Ovary (tissue), 9 donors: Measurements from ENCODE around the gene RECQL. TPM values are rescaled to one million over a fixed set of nuclear protein-coding genes. Genes with fewer than 3 reads are reported as not detected.
"Not testable (repeated sequence)": the region's sequence is repeated elsewhere in the genome, so short reads cannot be mapped to it uniquely, and the experiment has no call there.

Experiments
- DNase-seq, 5 donors: peaks; one replicate each; pipeline ENCODE4 v3.0.0-alpha.2; 2019 to 2020
- H3K27ac ChIP-seq, 2 donors: fragments of 200-600 bp; one replicate each; pipeline versions ENCODE4 v1.5.1 to v1.8.0; 2019 to 2022
- H3K27me3 ChIP-seq: fragments of 200-600 bp; one replicate; pipeline ENCODE4 v1.8.0; 2022
- H3K36me3 ChIP-seq: fragments of 200-600 bp; sonication (generic); one replicate; pipeline ENCODE4 v1.5.1; 2019
- H3K4me1 ChIP-seq: one replicate; pipeline ENCODE4 v1.8.1; 2013; ENCODE audit warnings: mild to moderate bottlenecking, moderate library complexity; ENCODE audit not compliant: insufficient read depth
- H3K4me3 ChIP-seq: fragments of 200-600 bp; sonication (generic); one replicate; pipeline ENCODE4 v1.5.1; 2017
- H3K9me3 ChIP-seq, 2 donors: fragments of 200-600 bp in 1 of 2; sonication (generic) in 1 of 2; one replicate each; pipeline versions ENCODE4 v1.5.1 to v1.8.1; 2013 to 2019; ENCODE audit warnings: mild to moderate bottlenecking in 1 of 2, moderate library complexity in 1 of 2
- EP300 ChIP-seq: sonication (generic); formaldehyde crosslinking; IDR thresholded peaks from one replicate; pipeline ENCODE4 v1.6.1; 2017; ENCODE audit warnings: antibody characterized with exemption
- POLR2A ChIP-seq: fragments of 450-650 bp; IDR thresholded peaks from one replicate; pipeline ENCODE4 v1.6.1; 2017; ENCODE audit warnings: antibody characterized with exemption, mild to moderate bottlenecking, moderate library complexity
- WGBS, 3 donors: extraction: QIAGEN DNeasy Blood & Tissue Kit in 1 of 3; methylation state at CpG; one replicate each; pipeline versions ENCODE4 v1.1.5 to v1.1.7; 2013 to 2017; 5-methylcytosine and 5-hydroxymethylcytosine counted together
- intact Hi-C, 4 donors: fragments of 100-400 bp; cut with DNase I; formaldehyde crosslinking; loops; one replicate each; pipeline versions ENCODE4 v1.11.0 to v1.15.1; 2022 to 2023
- polyA plus RNA-seq, 2 donors: library from polyadenylated mRNA; stranded (reverse); fragments of 200-250 nt in 1 of 2; fragments of 350-450 nt in 1 of 2; fragmentation: Illumina TruSeq in 1 of 2; extraction: RNeasy Lipid Tissue Mini Kit (QIAGEN cat#74804) in 1 of 2; gene quantifications; one replicate each; pipeline ENCODE4 v1.2.3, GENCODE V29; 2013 to 2014
- total RNA-seq, 7 donors: library from RNA; depleted of rRNA in 2 of 7; stranded (reverse); fragments of >200 nt in 2 of 7; fragmentation: NEBNext Ultra II Directional in 3 of 7; extraction: Animal tissue kit (Norgen Biotek cat#: 25700) in 3 of 7; gene quantifications; one replicate each; pipeline versions ENCODE4 v1.1.0 to v1.2.4, GENCODE V29; 2016 to 2023
- TF ChIP-seq, protein P1 (sequence below), 3 donors: fragments of 450-650 bp in 2 of 3; fragments of 200-600 bp in 1 of 3; IDR thresholded peaks; one replicate each; pipeline versions ENCODE4 v1.5.1 to v1.8.0; 2016 to 2022; ENCODE audit warnings: antibody characterized with exemption in 3 of 3, mild to moderate bottlenecking in 1 of 3
- donor health status: DM: no; HTN: no; CAD: no; lungs with moderate emphysema.
- donor health status: DM: no; HTN: no; CAD: no.
- donor health status: Bipolar disorder and iron deficiency.
- donor health status: DM: yes; HTN: yes; CAD: no.
- donor health status: DM: no; HTN: no; CAD: no.
- donor health status: DM: yes; HTN: yes; CAD: no.

The RECQL gene
- total and polyA plus RNA-seq, 9 donors, result 12.3 to 28.0 (median 17.3) TPM

- H3K4me3 ChIP-seq, result no peak overlapping the region
- no peaks in the 10 kb centered on the region for H3K9me3 ChIP-seq
- TF ChIP-seq POLR2A, result no peak
- TF ChIP-seq, protein P1, sequence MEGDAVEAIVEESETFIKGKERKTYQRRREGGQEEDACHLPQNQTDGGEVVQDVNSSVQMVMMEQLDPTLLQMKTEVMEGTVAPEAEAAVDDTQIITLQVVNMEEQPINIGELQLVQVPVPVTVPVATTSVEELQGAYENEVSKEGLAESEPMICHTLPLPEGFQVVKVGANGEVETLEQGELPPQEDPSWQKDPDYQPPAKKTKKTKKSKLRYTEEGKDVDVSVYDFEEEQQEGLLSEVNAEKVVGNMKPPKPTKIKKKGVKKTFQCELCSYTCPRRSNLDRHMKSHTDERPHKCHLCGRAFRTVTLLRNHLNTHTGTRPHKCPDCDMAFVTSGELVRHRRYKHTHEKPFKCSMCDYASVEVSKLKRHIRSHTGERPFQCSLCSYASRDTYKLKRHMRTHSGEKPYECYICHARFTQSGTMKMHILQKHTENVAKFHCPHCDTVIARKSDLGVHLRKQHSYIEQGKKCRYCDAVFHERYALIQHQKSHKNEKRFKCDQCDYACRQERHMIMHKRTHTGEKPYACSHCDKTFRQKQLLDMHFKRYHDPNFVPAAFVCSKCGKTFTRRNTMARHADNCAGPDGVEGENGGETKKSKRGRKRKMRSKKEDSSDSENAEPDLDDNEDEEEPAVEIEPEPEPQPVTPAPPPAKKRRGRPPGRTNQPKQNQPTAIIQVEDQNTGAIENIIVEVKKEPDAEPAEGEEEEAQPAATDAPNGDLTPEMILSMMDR (IDR thresholded peaks at IDR 0.05), result no peak
- no peak for TF ChIP-seq EP300
- intact Hi-C loops, result no loop called here
- no peaks in the 10 kb centered on the region for H3K4me1 ChIP-seq
- no peaks in the 10 kb centered on the region for H3K36me3 ChIP-seq
- H3K27me3 ChIP-seq, result no peaks in the 10 kb centered on the region
- H3K27ac ChIP-seq, result no peak overlapping the region
- DNase-seq, result no peak
- WGBS, 3 donors, result 41 to 63% (median 47%) methylated on average over 2 of the region's 2 CpGs
Measured at GRCh38 chr12:21471294-21471693, 30.1 kb downstream of the RECQL start.

GRCh38 chr12:21467334-21467733 is 34.1 kb downstream of the RECQL start:
- H3K27ac ChIP-seq, H3K36me3 ChIP-seq, DNase-seq, H3K4me3 ChIP-seq, H3K27me3 ChIP-seq, intact Hi-C loops, H3K4me1 ChIP-seq, H3K9me3 ChIP-seq: not testable (repeated sequence)
- 80 to 82% (median 81%) methylated on average over 2 of the region's 2 CpGs for WGBS, 3 donors

GRCh38 chr12:21459474-21459873 is 42.0 kb downstream of the RECQL start:
- no peak overlapping the region for H3K4me3 ChIP-seq
- H3K27ac ChIP-seq, result no peak overlapping the region
- no peaks in the 10 kb centered on the region for H3K4me1 ChIP-seq
- DNase-seq, result no peak
- H3K9me3 ChIP-seq, result no peaks in the 10 kb centered on the region
- no peaks in the 10 kb centered on the region for H3K27me3 ChIP-seq
- H3K36me3 ChIP-seq, result no peaks in the 10 kb centered on the region
- TF ChIP-seq POLR2A (no peak), EP300 (no peak)
- TF ChIP-seq, protein P1 (IDR thresholded peaks at IDR 0.05), result no peak
- intact Hi-C loops, result no loop called here
- WGBS, 3 donors, result 77 to 82% (median 77%) methylated on average over 2 of the region's 2 CpGs

GRCh38 chr12:21456291-21456780 is 45.1 kb downstream of the RECQL start:
- Histone ChIP-seq H3K36me3 (no peaks in the 10 kb centered on the region), H3K9me3 (no peaks in the 10 kb centered on the region), H3K4me3 (no peak overlapping the region), H3K27me3 (no peaks in the 10 kb centered on the region), H3K4me1 (no peaks in the 10 kb centered on the region), H3K27ac (no peak overlapping the region)
- WGBS, 3 donors, result 75 to 76% (median 76%) methylated on average over 7 of the region's 7 CpGs
- intact Hi-C loops, result no loop called here
- no peak for DNase-seq
- TF ChIP-seq EP300 (no peak), POLR2A (no peak)
- TF ChIP-seq, protein P1 (IDR thresholded peaks at IDR 0.05), result no peak

GRCh38 chr12:21453312-21453852 is 48.1 kb downstream of the RECQL start:
- no peak for DNase-seq
- intact Hi-C loops, result no loop called here
- H3K27ac ChIP-seq, result no peak overlapping the region
- H3K4me3 ChIP-seq, result no peak overlapping the region
- 89 to 95% (median 93%) methylated on average over 4 of the region's 4 CpGs for WGBS, 3 donors
- no peaks in the 10 kb centered on the region for H3K9me3 ChIP-seq
- no peaks in the 10 kb centered on the region for H3K4me1 ChIP-seq
- no peak for TF ChIP-seq POLR2A
- no peak for TF ChIP-seq EP300
- TF ChIP-seq, protein P1 (IDR thresholded peaks at IDR 0.05), result no peak
- no peaks in the 10 kb centered on the region for H3K27me3 ChIP-seq
- no peaks in the 10 kb centered on the region for H3K36me3 ChIP-seq
